ENCODE data around the gene SLC6A11. TPM values are rescaled to one million over a fixed set of nuclear protein-coding genes. Genes with fewer than 3 reads are reported as not detected.

The SLC6A11 gene
- total RNA-seq, 2 experiments from 2014 or later, result not detected

GRCh38 chr3:10783360-10784351, 32.4 kb upstream of the SLC6A11 start:
- intact Hi-C loops (cut with micrococcal nuclease; ENCODE audit: unreplicated experiment), result no loop called here
- Histone ChIP-seq H3K36me3 (ENCODE audit: insufficient read depth, low read length) (no peaks in the 10 kb centered on the region), H3K4me2 (ENCODE audit: low read length) (no peak overlapping the region), H3K4me1 (ENCODE audit: insufficient read depth, low read length, poor library complexity, severe bottlenecking) (no peaks in the 10 kb centered on the region), H3K9me2 (ENCODE audit: insufficient read depth, low read length) (no peaks in the 10 kb centered on the region), H3K4me3 (ENCODE audit: low read depth, low read length, poor library complexity, severe bottlenecking) (no peak overlapping the region), H3K9me3 (ENCODE audit: low read length) (no peaks in the 10 kb centered on the region), H2AFZ (ENCODE audit: low read length) (no peak overlapping the region), H4K20me1 (ENCODE audit: insufficient read depth, low read length) (0 out of 2 replicates have a peak, but pooled peaks cover 5% of the 10 kb centered on the region), H3K79me2 (ENCODE audit: insufficient read depth, low read depth, low read length) (no peaks in the 10 kb centered on the region), H3K27ac (ENCODE audit: low read depth, low read length, poor library complexity, severe bottlenecking) (no peak overlapping the region)
- POLR2A ChIA-PET, result no interaction called here
- DNase-seq (ENCODE audit: low spot score), result peak; percentile 53
- no TSS peak for BruUV-seq (replicated peaks)
- CTCF ChIA-PET (ENCODE audit: unreplicated experiment), result interaction anchor here (0.6 kb wide), 1 partner anchor 14 kb away, joined by 3 read pairs; no protein-coding TSS in a partner anchor
- TF ChIP-seq CTCF (conservative IDR thresholded peaks at IDR 0.05; ENCODE audit: low read length) (peak; percentile 92), EZH2phosphoT487 (IDR thresholded peaks at IDR 0.05; ENCODE audit: borderline replicate concordance, low read depth, low read length) (no peak)

GRCh38 chr3:10786640-10787039, 29.4 kb upstream of the SLC6A11 start:
- POLR2A ChIA-PET, result no interaction called here
- intact Hi-C loops (cut with micrococcal nuclease; ENCODE audit: unreplicated experiment), result no loop called here
- CTCF ChIA-PET (ENCODE audit: unreplicated experiment), result no interaction called here

More at GRCh38 chr3:10786640-10787039, 29.4 kb upstream of the SLC6A11 start:
- H3K9me2 ChIP-seq (ENCODE audit: insufficient read depth, low read length), result no peaks in the 10 kb centered on the region
- H3K27ac ChIP-seq (ENCODE audit: low read depth, low read length, poor library complexity, severe bottlenecking), result no peak overlapping the region
- no peaks in the 10 kb centered on the region for H3K9me3 ChIP-seq (ENCODE audit: low read length)
- H3K36me3 ChIP-seq (ENCODE audit: insufficient read depth, low read length), result no peaks in the 10 kb centered on the region
- no peak overlapping the region for H2AFZ ChIP-seq (ENCODE audit: low read length)
- no peaks in the 10 kb centered on the region for H3K4me1 ChIP-seq (ENCODE audit: insufficient read depth, low read length, poor library complexity, severe bottlenecking)
- 0 out of 2 replicates have a peak, but pooled peaks cover 5% of the 10 kb centered on the region for H4K20me1 ChIP-seq (ENCODE audit: insufficient read depth, low read length)
- TF ChIP-seq CTCF (conservative IDR thresholded peaks at IDR 0.05; ENCODE audit: low read length) (no peak), EZH2phosphoT487 (IDR thresholded peaks at IDR 0.05; ENCODE audit: borderline replicate concordance, low read depth, low read length) (no peak)
- no peaks in the 10 kb centered on the region for H3K79me2 ChIP-seq (ENCODE audit: insufficient read depth, low read depth, low read length)
- no peak overlapping the region for H3K4me2 ChIP-seq (ENCODE audit: low read length)
- DNase-seq (ENCODE audit: low spot score), result no peak
- no peak overlapping the region for H3K4me3 ChIP-seq (ENCODE audit: low read depth, low read length, poor library complexity, severe bottlenecking)
- BruUV-seq (replicated peaks), result no TSS peak

All from OCI-LY7 (cell line).